ENCODE data around the gene RTN4RL1. TPM values are rescaled to one million over a fixed set of nuclear protein-coding genes. Genes with fewer than 3 reads are reported as not detected.

RTN4RL1 gene
- total RNA-seq, 1 donor from 2014 or later: 4.0 TPM

- Histone ChIP-seq H3K36me3 (peaks cover 28% of the 10 kb centered on the region), H3K4me3 (no peak overlapping the region), H3K27ac (replicated peaks) (no peak overlapping the region), H3K9me3 (replicated peaks) (no peaks in the 10 kb centered on the region), H3K4me1 (peaks cover 53% of the 10 kb centered on the region), H3K27me3 (ENCODE audit: low read depth) (no peaks in the 10 kb centered on the region)
- TF ChIP-seq CTCF (IDR thresholded peaks at IDR 0.05; ENCODE audit: borderline replicate concordance): no peak
- no peak for DNase-seq
- intact Hi-C loops (cut with micrococcal nuclease): no loop called here
These were observed 19.2 kb upstream of the RTN4RL1 start for GRCh38 chr17:2044263-2044894.

GRCh38 chr17:2043785-2044184 lies 18.7 kb upstream of the RTN4RL1 start:
- peaks cover 28% of the 10 kb centered on the region for H3K36me3 ChIP-seq

GRCh38 chr17:2042933-2043332 lies 17.8 kb upstream of the RTN4RL1 start:
- Histone ChIP-seq H3K4me1 (peaks cover 44% of the 10 kb centered on the region), H3K36me3 (peaks cover 28% of the 10 kb centered on the region), H3K9me3 (replicated peaks) (no peaks in the 10 kb centered on the region), H3K27me3 (ENCODE audit: low read depth) (no peaks in the 10 kb centered on the region), H3K27ac (replicated peaks) (peak overlapping the region; percentile 96), H3K4me3 (peak overlapping the region; percentile 88)
- DNase-seq: no peak
- TF ChIP-seq CTCF (IDR thresholded peaks at IDR 0.05; ENCODE audit: borderline replicate concordance): no peak
- intact Hi-C loops (cut with micrococcal nuclease): no loop called here

More at GRCh38 chr17:2043785-2044184, 18.7 kb upstream of the RTN4RL1 start:
- intact Hi-C loops (cut with micrococcal nuclease): no loop called here
- TF ChIP-seq CTCF (IDR thresholded peaks at IDR 0.05; ENCODE audit: borderline replicate concordance): no peak
- Histone ChIP-seq H3K27ac (replicated peaks) (no peak overlapping the region), H3K27me3 (ENCODE audit: low read depth) (no peaks in the 10 kb centered on the region), H3K4me1 (peaks cover 47% of the 10 kb centered on the region), H3K9me3 (replicated peaks) (no peaks in the 10 kb centered on the region), H3K4me3 (no peak overlapping the region)
- no peak for DNase-seq

GRCh38 chr17:2042390-2042847 lies 17.3 kb upstream of the RTN4RL1 start:
- peaks cover 33% of the 10 kb centered on the region for H3K36me3 ChIP-seq
- intact Hi-C loops (cut with micrococcal nuclease): no loop called here
- peak overlapping the region; percentile 96 for H3K27ac ChIP-seq (replicated peaks)
- peak overlapping the region; percentile 88 for H3K4me3 ChIP-seq
- no peaks in the 10 kb centered on the region for H3K9me3 ChIP-seq (replicated peaks)
- DNase-seq: no peak
- no peaks in the 10 kb centered on the region for H3K27me3 ChIP-seq (ENCODE audit: low read depth)
- TF ChIP-seq CTCF (IDR thresholded peaks at IDR 0.05; ENCODE audit: borderline replicate concordance): no peak
- H3K4me1 ChIP-seq: peaks cover 44% of the 10 kb centered on the region

GRCh38 chr17:2041561-2042389 lies 16.6 kb upstream of the RTN4RL1 start, which contains the start of gene OVCA2:
TSS of gene OVCA2 (plus strand) at chr17:2042022. CDS start at chr17:2042048, 26 bp downstream.
- H3K4me3 ChIP-seq: peak within 1 kb of the TSS; percentile 88
- no peaks in the 10 kb centered on the region for H3K27me3 ChIP-seq (ENCODE audit: low read depth)
- peak; percentile 62 for TF ChIP-seq CTCF (IDR thresholded peaks at IDR 0.05; ENCODE audit: borderline replicate concordance)
- H3K27ac ChIP-seq (replicated peaks): peak within 1 kb of the TSS; percentile 96
- peak; percentile 93 for DNase-seq
- peaks cover 44% of the 10 kb centered on the region for H3K4me1 ChIP-seq
- intact Hi-C loops (cut with micrococcal nuclease): no loop called here
- peaks cover 40% of the 10 kb centered on the region for H3K36me3 ChIP-seq
- H3K9me3 ChIP-seq (replicated peaks): no peaks in the 10 kb centered on the region
